CD4-positive, alpha-beta memory T cell (primary cell): Measurements from ENCODE around the gene CEBPG. TPM values are rescaled to one million over a fixed set of nuclear protein-coding genes. Genes with fewer than 3 reads are reported as not detected.
A peak's percentile ranks its signal among the peaks of the same experiment; 100 is the strongest.

Experiments
- CTCF ChIA-PET: fragments of 350-600 bp; sonication (Branson Sonifier 250); formaldehyde crosslinking; loops from one replicate; lab custom pipeline; 2021; ENCODE audit warnings: inconsistent platforms; ENCODE audit not compliant: partially characterized antibody; lab: Charles Lee
- POLR2A ChIA-PET: fragments of 350-600 bp; sonication (Branson Sonifier 250); formaldehyde crosslinking; loops from one replicate; lab custom pipeline; 2021; ENCODE audit not compliant: partially characterized antibody; lab: Charles Lee
- DNase-seq, 5 donors: peaks; one replicate each; pipeline versions ENCODE4 v3.0.0 to v3.0.0-alpha.2; 2020 to 2022; ENCODE audit warnings: mixed read lengths in 1 of 5
- H3K27ac ChIP-seq: one replicate; pipeline ENCODE4 v1.7.0; 2013; ENCODE audit warnings: low read depth, low read length
- H3K27me3 ChIP-seq: 2 replicates; pipeline ENCODE4 v1.7.0; 2013; ENCODE audit warnings: mild to moderate bottlenecking, low read length, moderate library complexity; ENCODE audit not compliant: insufficient read depth
- H3K36me3 ChIP-seq: 2 replicates; pipeline ENCODE4 v1.7.0; 2013; ENCODE audit warnings: mild to moderate bottlenecking, low read length, moderate library complexity; ENCODE audit not compliant: insufficient read depth
- H3K4me1 ChIP-seq: 2 replicates; pipeline ENCODE4 v1.7.0; 2013; ENCODE audit warnings: mild to moderate bottlenecking, low read length, moderate library complexity; ENCODE audit not compliant: insufficient read depth
- H3K4me3 ChIP-seq, 2 donors: one replicate each; pipeline ENCODE4 v1.7.0; 2013; ENCODE audit warnings: low read length in 2 of 2, mild to moderate bottlenecking in 1 of 2
- H3K9me3 ChIP-seq, 2 donors: one replicate each; pipeline ENCODE4 v1.7.0; 2013; ENCODE audit warnings: low read length in 2 of 2, control low read depth in 1 of 2; ENCODE audit not compliant: control insufficient read depth in 1 of 2
- H3K27ac Mint-ChIP-seq, 7 donors: one replicate each; pipeline ENCODE4 v1.8.0; 2020 to 2021; ENCODE audit warnings: mixed read lengths in 7 of 7, mild to moderate bottlenecking in 6 of 7, inconsistent platforms in 3 of 7, moderate library complexity in 3 of 7
- H3K27me3 Mint-ChIP-seq, 2 donors: one replicate each; pipeline ENCODE4 v1.8.0; 2020 to 2021; ENCODE audit warnings: mixed read lengths in 2 of 2
- H3K36me3 Mint-ChIP-seq, 2 donors: one replicate each; pipeline ENCODE4 v1.8.0; 2020 to 2021; ENCODE audit warnings: mixed read lengths in 2 of 2, inconsistent platforms in 1 of 2, mild to moderate bottlenecking in 1 of 2
- H3K4me1 Mint-ChIP-seq, 4 donors: one replicate each; pipeline ENCODE4 v1.8.0; 2020 to 2021; ENCODE audit warnings: mixed read lengths in 4 of 4, mild to moderate bottlenecking in 1 of 4
- H3K4me3 Mint-ChIP-seq, 8 donors: one replicate each; pipeline ENCODE4 v1.8.0; 2020 to 2021; ENCODE audit warnings: mixed read lengths in 8 of 8, mild to moderate bottlenecking in 7 of 8, moderate library complexity in 6 of 8, inconsistent platforms in 3 of 8
- H3K9me3 Mint-ChIP-seq, 8 donors: one replicate each; pipeline ENCODE4 v1.8.0; 2020 to 2021; ENCODE audit warnings: mixed read lengths in 8 of 8, mild to moderate bottlenecking in 5 of 8, inconsistent platforms in 3 of 8, moderate library complexity in 1 of 8
- intact Hi-C: fragments of 100-400 bp; cut with micrococcal nuclease; formaldehyde crosslinking; loops from one replicate; pipeline ENCODE4 v1.15.1; 2023
- polyA plus RNA-seq, 2 donors: library from polyadenylated mRNA; unstranded; fragments of 300-500 nt; fragmentation: Illumina TruSeq; gene quantifications; one replicate each; pipeline ENCODE4 v1.2.3, GENCODE V29; 2021
- total RNA-seq, 2 experiments: library from RNA; stranded (reverse); gene quantifications; one replicate each; pipeline ENCODE4 v1.2.3, GENCODE V29; 2021

Gene CEBPG
- total and polyA plus RNA-seq, 4 experiments from 2014 or later, result 8.9 to 27.2 (median 20.1) TPM

GRCh38 chr19:33365691-33366090 lies 7.8 kb upstream of the CEBPG start:
- H3K4me1 ChIP-seq, result no peaks in the 10 kb centered on the region
- peaks cover 4% of the 10 kb centered on the region in 2 donors for H3K27me3 Mint-ChIP-seq
- no peaks in the 10 kb centered on the region for H3K36me3 Mint-ChIP-seq
- no peak for DNase-seq
- H3K9me3 Mint-ChIP-seq, result peaks cover 0 to 1% (median 0%) of the 10 kb centered on the region in 8 donors
- intact Hi-C loops, result no loop called here
- H3K27me3 ChIP-seq, result no peaks in the 10 kb centered on the region
- no peaks in the 10 kb centered on the region for H3K4me1 Mint-ChIP-seq
- H3K4me3 Mint-ChIP-seq, result no peak overlapping the region
- ChIA-PET CTCF (no interaction called here), POLR2A (no interaction called here)
- no peaks in the 10 kb centered on the region for H3K36me3 ChIP-seq
- no peak overlapping the region for H3K27ac ChIP-seq
- no peak overlapping the region for H3K4me3 ChIP-seq
- H3K27ac Mint-ChIP-seq, result no peak overlapping the region
- H3K9me3 ChIP-seq, result no peaks in the 10 kb centered on the region

GRCh38 chr19:33366127-33366526 lies 7.4 kb upstream of the CEBPG start:
- no peak for DNase-seq
- no peak overlapping the region for H3K4me3 Mint-ChIP-seq
- peaks cover 4% of the 10 kb centered on the region in 2 donors for H3K27me3 Mint-ChIP-seq
- Histone ChIP-seq H3K4me3 (no peak overlapping the region), H3K27me3 (no peaks in the 10 kb centered on the region), H3K9me3 (no peaks in the 10 kb centered on the region), H3K4me1 (no peaks in the 10 kb centered on the region), H3K27ac (no peak overlapping the region), H3K36me3 (no peaks in the 10 kb centered on the region)
- no peaks in the 10 kb centered on the region for H3K4me1 Mint-ChIP-seq
- ChIA-PET CTCF (no interaction called here), POLR2A (no interaction called here)
- H3K36me3 Mint-ChIP-seq, result no peaks in the 10 kb centered on the region
- intact Hi-C loops, result no loop called here
- peaks cover 0 to 1% (median 0%) of the 10 kb centered on the region in 8 donors for H3K9me3 Mint-ChIP-seq
- H3K27ac Mint-ChIP-seq, result no peak overlapping the region

- Mint-ChIP-seq H3K36me3 (no peaks in the 10 kb centered on the region), H3K27me3 (peaks cover 4% of the 10 kb centered on the region in 2 donors), H3K4me1 (no peaks in the 10 kb centered on the region), H3K9me3 (peaks cover 0 to 1% (median 0%) of the 10 kb centered on the region in 8 donors), H3K27ac (no peak overlapping the region), H3K4me3 (no peak overlapping the region)
- POLR2A ChIA-PET, result no interaction called here
- CTCF ChIA-PET, result no interaction called here
- no peaks in the 10 kb centered on the region for H3K27me3 ChIP-seq
- no peak overlapping the region for H3K4me3 ChIP-seq
- intact Hi-C loops, result no loop called here
- H3K9me3 ChIP-seq, result no peaks in the 10 kb centered on the region
- H3K27ac ChIP-seq, result no peak overlapping the region
- H3K4me1 ChIP-seq, result peaks cover under 1% of the 10 kb centered on the region
- DNase-seq, result no peak
- H3K36me3 ChIP-seq, result no peaks in the 10 kb centered on the region
These were observed 6.6 kb upstream of the CEBPG start for GRCh38 chr19:33366897-33367296.

GRCh38 chr19:33368074-33368864 lies 5.2 kb upstream of the CEBPG start:
- no peaks in the 10 kb centered on the region for H3K27me3 ChIP-seq
- no peaks in the 10 kb centered on the region for H3K36me3 ChIP-seq
- no peak overlapping the region for H3K4me3 ChIP-seq
- DNase-seq, result no peak
- H3K9me3 Mint-ChIP-seq, result peaks cover 0 to 1% (median 0%) of the 10 kb centered on the region in 8 donors
- intact Hi-C loops, result no loop called here
- POLR2A ChIA-PET, result no interaction called here
- H3K4me3 Mint-ChIP-seq, result no peak overlapping the region
- peaks cover 1 to 2% of the 10 kb centered on the region in 2 donors for H3K27me3 Mint-ChIP-seq
- no peak overlapping the region for H3K27ac Mint-ChIP-seq
- H3K4me1 Mint-ChIP-seq, result peaks cover 0 to 11% (median under 1%) of the 10 kb centered on the region in 4 donors
- peaks cover 0 to 6% of the 10 kb centered on the region in 2 donors for H3K36me3 Mint-ChIP-seq
- H3K4me1 ChIP-seq, result peaks cover 5% of the 10 kb centered on the region
- CTCF ChIA-PET, result no interaction called here
- H3K9me3 ChIP-seq, result no peaks in the 10 kb centered on the region
- no peak overlapping the region for H3K27ac ChIP-seq

DNA sequence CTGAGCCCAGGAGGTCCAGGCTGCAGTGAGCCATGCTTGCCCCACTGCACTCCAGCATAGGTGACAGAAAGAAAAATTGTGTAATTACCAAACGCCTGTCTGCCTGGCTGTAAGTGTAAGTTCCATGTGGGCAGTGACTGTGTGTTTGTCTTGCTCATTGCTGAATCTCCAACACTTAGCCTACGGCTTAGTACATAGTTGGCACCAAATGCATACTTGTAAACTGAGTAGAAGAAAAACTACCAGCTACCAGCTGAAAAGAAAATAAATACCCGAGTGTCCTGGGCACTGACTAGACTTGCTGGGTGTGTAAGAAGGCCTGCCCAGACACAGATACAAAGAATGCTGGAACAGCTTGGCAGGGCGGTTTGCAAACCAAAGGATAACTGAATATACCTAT lies 2.7 kb upstream of the CEBPG start:
- H3K27me3 ChIP-seq, result no peaks in the 10 kb centered on the region
- H3K27ac Mint-ChIP-seq, result no peak overlapping the region

GRCh38 chr19:33374236-33374714 lies 766 bp downstream of the CEBPG start:
- no peaks in the 10 kb centered on the region for H3K27me3 ChIP-seq
- peak in 1 of 5 donors; percentile 73 for DNase-seq
- peak overlapping the region; percentile 87 for H3K27ac ChIP-seq
- H3K36me3 ChIP-seq, result peaks cover 3% of the 10 kb centered on the region
- H3K9me3 ChIP-seq, result no peaks in the 10 kb centered on the region
- Mint-ChIP-seq H3K36me3 (peaks cover 4 to 12% of the 10 kb centered on the region in 2 donors), H3K27me3 (no peaks in the 10 kb centered on the region), H3K27ac (peak overlapping the region; percentile 55 to 96 (median 88)), H3K4me3 (peak overlapping the region; percentile 82 to 96 (median 88)), H3K9me3 (no peaks in the 10 kb centered on the region), H3K4me1 (peaks cover 39 to 63% (median 47%) of the 10 kb centered on the region in 4 donors)
- CTCF ChIA-PET, result interaction anchor here (0.6 to 3.8 kb wide), 4 partner anchors 12 to 197 kb away, joined by 3 to 13 read pairs (median 3); no protein-coding TSS in a partner anchor
- intact Hi-C loops, result no loop called here
- peak overlapping the region; percentile 57 to 66 for H3K4me3 ChIP-seq
- H3K4me1 ChIP-seq, result peaks cover 42% of the 10 kb centered on the region
- POLR2A ChIA-PET, result interaction anchor here (0.6 to 4.2 kb wide), 12 partner anchors 9 to 1053 kb away, joined by 3 to 29 read pairs (median 6); partner anchors contain the start of genes CEBPA and PDCD5

More for the DNA sequence above, 2.7 kb upstream of the CEBPG start:
- H3K27me3 Mint-ChIP-seq, result peaks cover 0 to 2% of the 10 kb centered on the region in 2 donors
- H3K4me1 Mint-ChIP-seq, result peaks cover 17 to 28% (median 17%) of the 10 kb centered on the region in 4 donors
- no peaks in the 10 kb centered on the region for H3K36me3 ChIP-seq
- H3K4me3 Mint-ChIP-seq, result no peak overlapping the region
- intact Hi-C loops, result no loop called here
- peaks cover 21% of the 10 kb centered on the region for H3K4me1 ChIP-seq
- CTCF ChIA-PET, result no interaction called here
- peaks cover 0 to 6% of the 10 kb centered on the region in 2 donors for H3K36me3 Mint-ChIP-seq
- DNase-seq, result no peak
- H3K9me3 ChIP-seq, result no peaks in the 10 kb centered on the region
- POLR2A ChIA-PET, result no interaction called here
- H3K4me3 ChIP-seq, result no peak overlapping the region
- H3K9me3 Mint-ChIP-seq, result peaks cover 0 to 1% (median 0%) of the 10 kb centered on the region in 8 donors
- no peak overlapping the region for H3K27ac ChIP-seq

GRCh38 chr19:33375156-33375836 lies 1.8 kb downstream of the CEBPG start:
- Histone ChIP-seq H3K36me3 (peaks cover 9% of the 10 kb centered on the region), H3K4me1 (peaks cover 42% of the 10 kb centered on the region), H3K4me3 (peak overlapping the region; percentile 57 to 66), H3K27ac (no peak overlapping the region), H3K27me3 (no peaks in the 10 kb centered on the region), H3K9me3 (no peaks in the 10 kb centered on the region)
- peak overlapping the region; percentile 21 to 96 (median 88) for H3K27ac Mint-ChIP-seq
- H3K36me3 Mint-ChIP-seq, result peaks cover 8 to 20% of the 10 kb centered on the region in 2 donors
- H3K4me1 Mint-ChIP-seq, result peaks cover 45 to 72% (median 54%) of the 10 kb centered on the region in 4 donors
- intact Hi-C loops, result no loop called here
- ChIA-PET POLR2A (interaction anchor here (1.3 to 4.2 kb wide), 4 partner anchors 8 to 215 kb away, joined by 7 to 29 read pairs (median 8); partner anchors contain the start of gene CEBPA), CTCF (interaction anchor here (1.3 to 3.8 kb wide), 2 partner anchors 140 to 198 kb away, joined by 3 to 13 read pairs; no protein-coding TSS in a partner anchor)
- no peaks in the 10 kb centered on the region for H3K27me3 Mint-ChIP-seq
- peak overlapping the region; percentile 82 to 96 (median 88) for H3K4me3 Mint-ChIP-seq
- DNase-seq, result no peak
- H3K9me3 Mint-ChIP-seq, result no peaks in the 10 kb centered on the region
